ENCODE measurements around the gene P2RY14. TPM values are rescaled to one million over a fixed set of nuclear protein-coding genes. Genes with fewer than 3 reads are reported as not detected.

P2RY14 gene
- total RNA-seq, 1 donor, result not detected

- TF ChIP-seq CTCF (IDR thresholded peaks at IDR 0.05; ENCODE audit: insufficient read depth, low read length), result no peak
- H3K4me3 ChIP-seq (ENCODE audit: low read depth, low read length), result no peak overlapping the region
- peak; percentile 88 for DNase-seq (ENCODE audit: low read depth)
Observed at GRCh38 chr3:151226088-151226563, 52.2 kb downstream of the P2RY14 start.

GRCh38 chr3:151225040-151225975 is 53.0 kb downstream of the P2RY14 start:
- no peak for TF ChIP-seq CTCF (IDR thresholded peaks at IDR 0.05; ENCODE audit: insufficient read depth, low read length)
- no peak for DNase-seq (ENCODE audit: low read depth)
- no peak overlapping the region for H3K4me3 ChIP-seq (ENCODE audit: low read depth, low read length)

GRCh38 chr3:151224268-151224866 is 54.0 kb downstream of the P2RY14 start:
- TF ChIP-seq CTCF (IDR thresholded peaks at IDR 0.05; ENCODE audit: insufficient read depth, low read length), result no peak
- H3K4me3 ChIP-seq (ENCODE audit: low read depth, low read length), result no peak overlapping the region
- DNase-seq (ENCODE audit: low read depth), result no peak

GRCh38 chr3:151219056-151219455 is 59.3 kb downstream of the P2RY14 start:
- TF ChIP-seq CTCF (IDR thresholded peaks at IDR 0.05; ENCODE audit: insufficient read depth, low read length), result no peak
- H3K4me3 ChIP-seq (ENCODE audit: low read depth, low read length), result no peak overlapping the region
- peak; percentile 76 for DNase-seq (ENCODE audit: low read depth)

- TF ChIP-seq CTCF (IDR thresholded peaks at IDR 0.05; ENCODE audit: insufficient read depth, low read length), result no peak
- no peak overlapping the region for H3K4me3 ChIP-seq (ENCODE audit: low read depth, low read length)
- no peak for DNase-seq (ENCODE audit: low read depth)
Observed at GRCh38 chr3:151218136-151218535, 60.2 kb downstream of the P2RY14 start.

GRCh38 chr3:151216641-151217607 is 61.4 kb downstream of the P2RY14 start:
- peak; percentile 59 for DNase-seq (ENCODE audit: low read depth)
- no peak for TF ChIP-seq CTCF (IDR thresholded peaks at IDR 0.05; ENCODE audit: insufficient read depth, low read length)
- H3K4me3 ChIP-seq (ENCODE audit: low read depth, low read length), result no peak overlapping the region
